Fibroblast of skin of scalp (primary cell): Measurements from ENCODE around the gene LHX6. TPM values are rescaled to one million over a fixed set of nuclear protein-coding genes. Genes with fewer than 3 reads are reported as not detected.

ENCODE experiments used
- DNase-seq: peaks from one replicate; pipeline ENCODE4 v3.0.0-alpha.2; 2013
- polyA plus RNA-seq, 2 experiments: library from polyadenylated mRNA; unstranded; fragments of 120-200 nt; gene quantifications; one replicate each; pipeline ENCODE4 v1.2.1, GENCODE V29; 2013; ENCODE audit not compliant: insufficient read length in 2 of 2

LHX6 gene
- polyA plus RNA-seq (2013, experiment 1 of 2; ENCODE audit: insufficient read length) = not detected
- polyA plus RNA-seq (2013, experiment 2 of 2; ENCODE audit: insufficient read length) = 0.20 TPM

- DNase-seq = peak; percentile 60
These were observed at the start of gene LHX6 for GRCh38 chr9:122228568-122229484. TSS of gene LHX6 (minus strand) at chr9:122228957. CDS start at chr9:122228740, 217 bp downstream.

- no peak for DNase-seq
These were observed 48.6 kb upstream of the LHX6 start for GRCh38 chr9:122277285-122277897.

GRCh38 chr9:122276096-122276495 lies 47.3 kb upstream of the LHX6 start:
- no peak for DNase-seq

- DNase-seq = no peak
These were observed 45.3 kb upstream of the LHX6 start for GRCh38 chr9:122274055-122274454.

- DNase-seq = no peak
These were observed 39.5 kb upstream of the LHX6 start for GRCh38 chr9:122268041-122268814.

GRCh38 chr9:122265149-122265915 lies 36.6 kb upstream of the LHX6 start:
- peak; percentile 29 for DNase-seq

GRCh38 chr9:122264360-122265148 lies 35.8 kb upstream of the LHX6 start, which contains the start of the genes MRRF and RBM18:
TSS of gene MRRF (plus strand) at chr9:122264882. CDS start at chr9:122270892, 6,010 bp downstream.
TSS of gene RBM18 (minus strand) at chr9:122264840. CDS start at chr9:122261492, 3,348 bp downstream.
- DNase-seq = peak; percentile 89

GRCh38 chr9:122263699-122264349 lies 35.1 kb upstream of the LHX6 start:
- DNase-seq = no peak

- DNase-seq = no peak
These were observed 33.3 kb upstream of the LHX6 start for GRCh38 chr9:122262073-122262472.

GRCh38 chr9:122261469-122261881 lies 32.7 kb upstream of the LHX6 start:
- peak; percentile 74 for DNase-seq

- no peak for DNase-seq
These were observed 30.2 kb upstream of the LHX6 start for GRCh38 chr9:122258886-122259415.

- DNase-seq = no peak
These were observed 27.4 kb upstream of the LHX6 start for GRCh38 chr9:122256206-122256605.

GRCh38 chr9:122254761-122255160 lies 26.0 kb upstream of the LHX6 start:
- DNase-seq = no peak

GRCh38 chr9:122252796-122253195 lies 24.0 kb upstream of the LHX6 start:
- DNase-seq = no peak

- no peak for DNase-seq
These were observed 22.6 kb upstream of the LHX6 start for GRCh38 chr9:122251351-122251750.

- DNase-seq = no peak
These were observed 19.7 kb upstream of the LHX6 start for GRCh38 chr9:122248448-122248865.

- no peak for DNase-seq
These were observed 17.9 kb upstream of the LHX6 start for GRCh38 chr9:122246666-122247065.

- no peak for DNase-seq
These were observed 15.6 kb upstream of the LHX6 start for GRCh38 chr9:122244349-122244748.

- DNase-seq = no peak
These were observed 11.0 kb upstream of the LHX6 start for GRCh38 chr9:122239722-122240121.

GRCh38 chr9:122236681-122237080 lies 7.9 kb upstream of the LHX6 start:
- no peak for DNase-seq
